Skeletal muscle satellite cell (primary cell): Measurements from ENCODE around the gene FAM234B.
"Not testable (repeated sequence)": the region's sequence is repeated elsewhere in the genome, so short reads cannot be mapped to it uniquely, and the experiment has no call there.

Source experiments
- H3K27me3 ChIP-seq: 2 replicates; pipeline ENCODE4 v1.7.0; 2013; ENCODE audit warnings: low read length; ENCODE audit not compliant: control insufficient read depth, insufficient read depth
- H3K36me3 ChIP-seq: 2 replicates; pipeline ENCODE4 v1.7.0; 2013; ENCODE audit warnings: mild to moderate bottlenecking, control low read depth, low read length; ENCODE audit not compliant: insufficient read depth
- H3K4me1 ChIP-seq: 2 replicates; pipeline ENCODE4 v1.7.0; 2013; ENCODE audit warnings: low read length; ENCODE audit not compliant: control insufficient read depth, insufficient read depth
- H3K4me2 ChIP-seq: 2 replicates; pipeline ENCODE4 v1.7.0; 2013; ENCODE audit warnings: mild to moderate bottlenecking, low read length
- H3K4me3 ChIP-seq: 2 replicates; pipeline ENCODE4 v1.7.0; 2013; ENCODE audit warnings: low read length
- H3K9ac ChIP-seq: 2 replicates; pipeline ENCODE4 v1.7.0; 2013; ENCODE audit warnings: mild to moderate bottlenecking, low read depth, low read length, moderate library complexity
- H3K9me3 ChIP-seq: replicated peaks from 2 replicates; pipeline ENCODE4 v1.7.0; 2013; ENCODE audit warnings: mild to moderate bottlenecking, control low read depth, low read length

The FAM234B gene

GRCh38 chr12:13042666-13043230 lies 1.4 kb upstream of the FAM234B start:
- H3K27me3 ChIP-seq, result no peaks in the 10 kb centered on the region
- H3K4me2 ChIP-seq, result no peak overlapping the region
- no peak overlapping the region for H3K4me3 ChIP-seq
- H3K9ac ChIP-seq, result no peak overlapping the region
- no peaks in the 10 kb centered on the region for H3K9me3 ChIP-seq
- H3K4me1 ChIP-seq, result peaks cover 26% of the 10 kb centered on the region
- H3K36me3 ChIP-seq, result no peaks in the 10 kb centered on the region

DNA sequence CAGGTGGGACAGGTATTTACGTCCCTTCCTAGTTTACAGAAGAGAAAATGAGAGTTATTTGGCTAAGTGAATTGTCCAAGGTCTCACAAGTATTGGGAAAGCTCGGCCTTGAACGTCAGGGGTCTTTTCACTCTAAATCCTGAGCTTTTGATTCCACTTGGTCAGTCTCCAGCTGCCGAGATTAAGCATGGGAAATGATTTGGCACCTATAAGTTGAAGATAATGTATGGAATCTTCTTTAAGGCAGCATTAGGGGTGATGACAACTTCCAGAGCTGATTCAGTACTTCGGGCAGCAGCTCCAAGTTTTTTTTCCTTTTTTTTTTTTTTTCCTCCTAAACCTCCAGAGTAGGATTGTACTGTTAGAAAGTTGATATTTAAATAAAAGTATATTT lies 722 bp downstream of the FAM234B start:
- Histone ChIP-seq H3K4me3 (peak overlapping the region; percentile 94), H3K4me2 (peak overlapping the region; percentile 90), H3K9ac (peak overlapping the region; percentile 81), H3K4me1 (peaks cover 6% of the 10 kb centered on the region), H3K27me3 (no peaks in the 10 kb centered on the region), H3K9me3 (no peaks in the 10 kb centered on the region), H3K36me3 (no peaks in the 10 kb centered on the region)

- Histone ChIP-seq H3K27me3 (no peaks in the 10 kb centered on the region), H3K4me2 (no peak overlapping the region), H3K9ac (no peak overlapping the region), H3K36me3 (no peaks in the 10 kb centered on the region), H3K4me1 (peaks cover 6% of the 10 kb centered on the region), H3K9me3 (no peaks in the 10 kb centered on the region), H3K4me3 (no peak overlapping the region)
These were observed 1.6 kb downstream of the FAM234B start for GRCh38 chr12:13045816-13046215.

DNA sequence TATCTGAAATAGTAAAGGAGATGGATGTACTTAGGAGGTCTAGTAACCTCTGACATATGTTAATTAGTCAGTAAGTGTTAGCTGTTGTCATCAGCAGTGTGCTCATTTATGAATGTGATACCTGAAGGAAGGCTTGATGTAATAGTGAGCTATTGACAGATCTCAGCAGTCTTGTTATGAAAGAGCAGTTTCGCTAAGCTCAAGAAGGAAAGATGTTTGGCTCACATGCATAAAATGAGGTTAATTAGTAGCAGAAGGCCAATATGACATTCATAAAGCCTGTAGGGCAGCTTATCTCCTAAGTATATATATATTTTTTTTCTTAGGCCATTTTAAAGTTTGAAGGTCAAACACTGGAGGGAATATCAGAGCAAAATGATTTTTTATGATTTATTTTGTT lies 2.8 kb downstream of the FAM234B start:
- no peak overlapping the region for H3K4me2 ChIP-seq
- H3K9me3 ChIP-seq, result no peaks in the 10 kb centered on the region
- no peak overlapping the region for H3K4me3 ChIP-seq
- no peaks in the 10 kb centered on the region for H3K36me3 ChIP-seq
- no peaks in the 10 kb centered on the region for H3K27me3 ChIP-seq
- H3K9ac ChIP-seq, result no peak overlapping the region
- peaks cover 6% of the 10 kb centered on the region for H3K4me1 ChIP-seq

DNA sequence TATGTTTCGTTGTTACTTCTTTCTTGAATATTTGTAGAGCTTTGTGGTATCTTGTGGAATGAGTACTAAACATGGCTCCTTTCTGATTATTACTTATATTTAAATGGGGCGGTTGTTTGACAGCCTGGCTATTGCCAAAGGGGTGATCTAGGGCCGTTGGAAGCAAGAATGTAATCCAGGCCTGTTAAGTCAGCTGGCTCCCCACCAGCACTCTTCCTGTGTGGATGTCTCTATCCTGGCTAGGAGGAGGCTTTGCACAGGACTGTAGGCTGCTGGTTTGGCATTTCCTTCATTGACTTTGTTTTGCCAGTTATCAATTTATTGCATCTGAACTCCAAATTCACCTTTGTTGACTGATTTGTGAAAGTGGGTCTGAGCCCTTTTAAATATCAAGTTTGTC lies 5.6 kb downstream of the FAM234B start:
- no peaks in the 10 kb centered on the region for H3K27me3 ChIP-seq
- no peaks in the 10 kb centered on the region for H3K4me1 ChIP-seq
- H3K4me3 ChIP-seq, result no peak overlapping the region
- no peak overlapping the region for H3K4me2 ChIP-seq
- no peak overlapping the region for H3K9ac ChIP-seq
- H3K36me3 ChIP-seq, result no peaks in the 10 kb centered on the region
- H3K9me3 ChIP-seq, result no peaks in the 10 kb centered on the region

GRCh38 chr12:13052421-13052820 lies 8.2 kb downstream of the FAM234B start:
- no peak overlapping the region for H3K4me2 ChIP-seq
- H3K27me3 ChIP-seq, result no peaks in the 10 kb centered on the region
- H3K9me3 ChIP-seq, result no peaks in the 10 kb centered on the region
- H3K36me3 ChIP-seq, result no peaks in the 10 kb centered on the region
- H3K9ac ChIP-seq, result no peak overlapping the region
- H3K4me1 ChIP-seq, result no peaks in the 10 kb centered on the region
- H3K4me3 ChIP-seq, result no peak overlapping the region

DNA sequence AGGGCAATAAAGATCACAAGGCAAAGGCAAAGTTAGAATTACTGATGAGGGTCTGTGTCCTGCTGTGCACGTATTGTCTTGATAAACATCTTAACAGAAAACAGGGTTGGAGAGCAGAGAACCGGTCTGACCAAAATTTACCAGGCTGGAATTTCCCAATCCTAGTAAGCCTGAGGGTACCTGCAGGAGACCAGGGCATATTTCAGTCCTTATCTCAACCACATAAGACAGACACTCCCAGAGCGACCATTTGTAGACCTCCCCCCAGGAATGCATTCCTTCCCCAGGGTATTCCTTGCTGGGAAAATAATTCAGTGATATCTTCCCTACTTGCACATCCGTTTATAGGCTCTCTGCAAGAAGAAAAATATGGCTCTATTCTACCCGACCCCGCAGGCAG lies 9.4 kb downstream of the FAM234B start:
- not testable (repeated sequence) for H3K9ac ChIP-seq, H3K36me3 ChIP-seq, H3K4me1 ChIP-seq, H3K4me2 ChIP-seq, H3K4me3 ChIP-seq, H3K9me3 ChIP-seq, H3K27me3 ChIP-seq

DNA sequence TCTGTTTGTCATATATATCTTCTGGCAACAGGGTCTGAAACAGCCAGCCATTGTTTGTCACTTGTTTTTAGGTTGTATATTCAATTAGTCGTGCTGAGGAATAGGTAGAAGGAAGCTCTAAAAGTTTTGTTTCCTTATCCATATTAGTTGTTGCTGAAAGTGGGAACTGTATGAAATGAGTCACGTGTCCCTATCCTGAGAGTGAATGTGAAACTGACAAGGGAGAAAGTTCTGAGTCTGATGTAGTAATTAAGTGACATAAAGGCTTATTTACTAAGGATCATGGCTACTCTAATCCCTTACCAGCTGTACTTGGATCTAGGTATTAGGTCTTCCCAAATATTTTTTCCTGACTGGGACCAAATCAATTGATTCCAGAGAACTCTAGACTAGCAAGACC lies 16.4 kb downstream of the FAM234B start:
- H3K36me3 ChIP-seq, result peaks cover 6% of the 10 kb centered on the region
- H3K9me3 ChIP-seq, result no peaks in the 10 kb centered on the region
- no peaks in the 10 kb centered on the region for H3K4me1 ChIP-seq
- H3K9ac ChIP-seq, result no peak overlapping the region
- H3K27me3 ChIP-seq, result no peaks in the 10 kb centered on the region
- no peak overlapping the region for H3K4me2 ChIP-seq
- no peak overlapping the region for H3K4me3 ChIP-seq

GRCh38 chr12:13061377-13061776 lies 17.2 kb downstream of the FAM234B start:
- no peak overlapping the region for H3K4me2 ChIP-seq
- H3K27me3 ChIP-seq, result no peaks in the 10 kb centered on the region
- H3K36me3 ChIP-seq, result peaks cover 6% of the 10 kb centered on the region
- no peak overlapping the region for H3K4me3 ChIP-seq
- H3K9ac ChIP-seq, result no peak overlapping the region
- no peaks in the 10 kb centered on the region for H3K9me3 ChIP-seq
- H3K4me1 ChIP-seq, result no peaks in the 10 kb centered on the region

GRCh38 chr12:13062669-13063068 lies 18.5 kb downstream of the FAM234B start:
- peaks cover 6% of the 10 kb centered on the region for H3K36me3 ChIP-seq
- H3K4me1 ChIP-seq, result no peaks in the 10 kb centered on the region
- no peaks in the 10 kb centered on the region for H3K9me3 ChIP-seq
- H3K4me2 ChIP-seq, result no peak overlapping the region
- H3K27me3 ChIP-seq, result no peaks in the 10 kb centered on the region
- no peak overlapping the region for H3K4me3 ChIP-seq
- H3K9ac ChIP-seq, result no peak overlapping the region

- H3K4me3 ChIP-seq, result no peak overlapping the region
- H3K27me3 ChIP-seq, result no peaks in the 10 kb centered on the region
- H3K4me2 ChIP-seq, result no peak overlapping the region
- no peaks in the 10 kb centered on the region for H3K9me3 ChIP-seq
- H3K36me3 ChIP-seq, result peaks cover 6% of the 10 kb centered on the region
- no peak overlapping the region for H3K9ac ChIP-seq
- no peaks in the 10 kb centered on the region for H3K4me1 ChIP-seq
These were observed 21.8 kb downstream of the FAM234B start for GRCh38 chr12:13066014-13066413.

DNA sequence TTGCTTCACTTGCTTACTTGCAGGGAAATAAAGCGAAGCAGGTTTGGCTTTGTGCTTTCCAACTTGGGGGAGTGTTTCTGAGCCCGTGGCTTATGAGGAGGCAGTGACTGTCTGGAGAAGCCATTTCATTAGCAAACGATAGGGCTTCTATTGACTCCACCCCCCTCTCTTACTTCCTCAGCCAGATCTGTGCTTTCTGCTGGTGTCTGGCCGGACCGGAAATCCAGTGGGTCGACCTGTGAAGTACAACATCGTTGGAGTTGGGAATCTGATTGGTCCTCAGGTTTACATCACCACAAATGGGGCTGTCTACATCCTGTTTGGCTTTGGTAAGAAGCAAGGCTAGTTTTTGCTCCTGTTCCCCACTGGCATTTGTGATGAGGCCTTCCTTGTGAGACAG lies 22.3 kb downstream of the FAM234B start:
- Histone ChIP-seq H3K4me1 (no peaks in the 10 kb centered on the region), H3K4me3 (no peak overlapping the region), H3K36me3 (peaks cover 3% of the 10 kb centered on the region), H3K9ac (no peak overlapping the region), H3K4me2 (no peak overlapping the region), H3K9me3 (no peaks in the 10 kb centered on the region), H3K27me3 (no peaks in the 10 kb centered on the region)
